NCI-H69 (cell line): ENCODE measurements around the gene SMARCAD1.

ENCODE experiments used
- DNase-seq: peaks from one replicate; lab custom pipeline; 2025; lab: John Stamatoyannopoulos, UW

Gene SMARCAD1, protein sequence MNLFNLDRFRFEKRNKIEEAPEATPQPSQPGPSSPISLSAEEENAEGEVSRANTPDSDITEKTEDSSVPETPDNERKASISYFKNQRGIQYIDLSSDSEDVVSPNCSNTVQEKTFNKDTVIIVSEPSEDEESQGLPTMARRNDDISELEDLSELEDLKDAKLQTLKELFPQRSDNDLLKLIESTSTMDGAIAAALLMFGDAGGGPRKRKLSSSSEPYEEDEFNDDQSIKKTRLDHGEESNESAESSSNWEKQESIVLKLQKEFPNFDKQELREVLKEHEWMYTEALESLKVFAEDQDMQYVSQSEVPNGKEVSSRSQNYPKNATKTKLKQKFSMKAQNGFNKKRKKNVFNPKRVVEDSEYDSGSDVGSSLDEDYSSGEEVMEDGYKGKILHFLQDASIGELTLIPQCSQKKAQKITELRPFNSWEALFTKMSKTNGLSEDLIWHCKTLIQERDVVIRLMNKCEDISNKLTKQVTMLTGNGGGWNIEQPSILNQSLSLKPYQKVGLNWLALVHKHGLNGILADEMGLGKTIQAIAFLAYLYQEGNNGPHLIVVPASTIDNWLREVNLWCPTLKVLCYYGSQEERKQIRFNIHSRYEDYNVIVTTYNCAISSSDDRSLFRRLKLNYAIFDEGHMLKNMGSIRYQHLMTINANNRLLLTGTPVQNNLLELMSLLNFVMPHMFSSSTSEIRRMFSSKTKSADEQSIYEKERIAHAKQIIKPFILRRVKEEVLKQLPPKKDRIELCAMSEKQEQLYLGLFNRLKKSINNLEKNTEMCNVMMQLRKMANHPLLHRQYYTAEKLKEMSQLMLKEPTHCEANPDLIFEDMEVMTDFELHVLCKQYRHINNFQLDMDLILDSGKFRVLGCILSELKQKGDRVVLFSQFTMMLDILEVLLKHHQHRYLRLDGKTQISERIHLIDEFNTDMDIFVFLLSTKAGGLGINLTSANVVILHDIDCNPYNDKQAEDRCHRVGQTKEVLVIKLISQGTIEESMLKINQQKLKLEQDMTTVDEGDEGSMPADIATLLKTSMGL

DNA sequence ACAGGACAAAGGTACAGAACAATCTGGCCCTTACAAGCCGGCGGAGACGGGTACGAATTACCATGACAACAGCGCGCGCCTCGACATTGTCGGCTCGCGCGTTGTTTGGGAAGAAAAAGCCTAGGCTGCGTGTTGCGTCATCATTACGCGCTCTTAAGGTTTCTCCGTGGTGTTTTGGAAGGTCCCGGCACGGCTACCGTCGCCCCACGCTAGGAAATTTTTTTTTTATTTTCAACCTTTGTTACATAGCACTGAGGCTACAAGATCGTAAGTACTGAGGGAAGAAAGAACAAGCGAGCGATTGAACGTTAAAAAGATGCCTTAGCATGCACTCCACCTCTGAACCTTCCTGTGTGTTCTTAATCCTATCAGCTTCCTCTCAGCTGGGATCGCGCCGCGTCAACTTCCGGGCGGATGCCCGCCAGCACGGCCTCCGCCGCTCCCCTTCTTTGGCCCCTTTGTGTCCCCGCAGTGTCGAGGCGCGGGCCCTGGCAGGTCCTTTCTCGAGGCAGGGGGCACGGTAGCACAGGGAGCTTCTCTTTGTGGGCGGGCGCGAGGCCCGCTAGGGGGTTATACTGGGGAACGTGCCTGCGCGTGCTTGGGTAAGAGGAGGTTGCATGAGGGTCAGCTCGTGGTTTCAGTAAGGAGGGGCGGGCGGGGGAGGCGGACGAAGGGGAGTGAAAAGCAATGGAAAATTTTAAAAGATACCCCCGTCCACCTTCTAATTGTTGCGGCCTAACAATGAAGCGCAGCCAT is at the start of gene SMARCAD1:
SMARCAD1 (plus strand) TSS at position 397 of the 756 bp plus-strand sequence. CDS start 530 bp downstream, outside the sequence.
- DNase-seq, result peak; percentile 96

DNA sequence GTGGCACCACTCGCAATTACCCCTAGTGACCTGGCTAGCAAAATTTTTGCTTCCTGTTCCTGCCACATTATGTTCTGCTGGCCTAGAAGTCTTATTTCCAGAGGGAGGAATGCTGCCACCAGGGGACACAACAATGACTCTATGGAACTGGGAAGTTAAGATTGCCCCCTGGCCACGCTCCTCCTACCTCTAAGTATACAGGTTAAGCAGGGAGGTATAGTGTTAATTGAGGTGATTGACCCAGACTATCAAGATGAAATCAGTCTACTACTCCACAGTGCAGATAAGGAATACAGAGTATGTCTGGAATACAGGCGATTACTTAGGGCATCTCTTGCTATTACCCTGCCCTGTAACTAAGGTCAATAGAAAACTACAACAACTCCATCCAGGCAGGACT is 48.8 kb upstream of the SMARCAD1 start:
- DNase-seq, result no peak

DNA sequence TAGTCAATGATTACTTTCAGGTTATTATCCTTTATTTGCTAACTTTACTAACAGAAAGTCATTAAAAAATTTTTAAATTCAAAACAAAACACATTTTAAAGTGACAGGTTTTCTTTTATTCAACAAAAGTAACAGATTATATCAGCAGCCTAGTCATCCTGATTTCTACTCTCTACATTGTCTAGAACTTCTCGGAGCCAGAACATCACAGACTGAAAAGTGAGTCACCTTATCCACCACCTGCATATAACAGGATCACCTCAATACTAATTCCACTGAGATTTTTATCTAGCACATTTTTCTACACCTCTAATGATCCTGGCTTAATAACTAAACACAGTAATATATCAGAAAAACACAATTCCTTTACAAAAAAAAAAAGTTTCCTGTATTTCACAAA is 47.9 kb upstream of the SMARCAD1 start:
- no peak for DNase-seq

DNA sequence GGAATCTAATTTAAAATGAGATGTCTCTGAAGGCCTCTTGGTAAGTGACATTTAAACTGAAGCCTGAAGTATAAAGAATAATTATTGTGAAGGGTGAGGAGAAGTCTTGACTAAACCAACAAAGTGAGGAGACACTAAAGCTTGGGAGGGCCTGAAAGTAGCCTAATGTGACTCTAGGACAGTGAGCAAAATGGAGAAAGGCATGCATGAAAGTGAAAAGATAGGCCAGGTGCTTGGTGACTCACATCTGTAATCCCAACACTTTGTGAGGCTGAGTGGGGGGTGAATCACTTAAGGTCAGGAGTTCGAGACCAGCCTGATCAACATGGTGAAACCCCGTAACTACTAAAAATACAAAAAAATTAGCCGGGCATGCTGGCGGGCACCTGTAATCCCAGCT is 46.9 kb upstream of the SMARCAD1 start:
- no peak for DNase-seq

DNA sequence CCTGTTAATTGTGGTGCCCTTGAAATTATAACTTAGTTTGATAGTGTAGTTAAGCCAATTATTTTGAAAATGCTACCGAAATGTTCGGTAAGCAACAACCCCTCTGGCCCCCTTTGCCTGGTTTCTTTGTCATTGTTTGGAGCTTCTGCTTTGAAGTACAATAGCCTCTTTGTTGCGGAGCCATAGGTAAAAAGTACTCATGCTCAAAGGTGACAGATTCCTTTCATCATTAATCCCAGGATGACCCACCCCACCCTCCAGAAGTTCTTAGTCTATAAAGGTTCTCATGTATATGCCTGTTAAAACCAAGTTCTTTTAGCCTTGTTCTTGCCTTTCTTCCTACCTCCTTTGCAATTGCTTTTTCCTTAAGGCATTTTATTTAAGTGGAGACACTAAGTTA is 42.4 kb upstream of the SMARCAD1 start:
- no peak for DNase-seq

DNA sequence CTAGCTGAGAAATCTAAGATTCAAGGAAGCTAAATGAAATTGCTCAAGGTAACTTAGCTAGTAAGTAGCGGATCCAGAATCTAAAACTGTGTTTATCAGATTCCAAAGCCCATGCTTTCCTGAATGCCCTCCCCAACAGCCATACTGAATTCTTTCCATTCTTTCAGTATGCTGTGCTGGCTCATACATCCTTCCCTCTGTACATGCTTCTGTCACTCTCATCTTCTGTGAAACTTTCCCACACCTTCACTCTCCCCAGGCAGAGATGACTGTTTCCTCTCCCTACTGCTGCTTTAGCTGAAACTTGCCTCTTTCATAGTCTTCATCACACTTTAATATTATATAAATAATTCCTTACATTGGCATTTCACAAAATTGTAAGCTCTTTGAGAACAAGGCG is 39.3 kb upstream of the SMARCAD1 start:
- DNase-seq, result no peak

DNA sequence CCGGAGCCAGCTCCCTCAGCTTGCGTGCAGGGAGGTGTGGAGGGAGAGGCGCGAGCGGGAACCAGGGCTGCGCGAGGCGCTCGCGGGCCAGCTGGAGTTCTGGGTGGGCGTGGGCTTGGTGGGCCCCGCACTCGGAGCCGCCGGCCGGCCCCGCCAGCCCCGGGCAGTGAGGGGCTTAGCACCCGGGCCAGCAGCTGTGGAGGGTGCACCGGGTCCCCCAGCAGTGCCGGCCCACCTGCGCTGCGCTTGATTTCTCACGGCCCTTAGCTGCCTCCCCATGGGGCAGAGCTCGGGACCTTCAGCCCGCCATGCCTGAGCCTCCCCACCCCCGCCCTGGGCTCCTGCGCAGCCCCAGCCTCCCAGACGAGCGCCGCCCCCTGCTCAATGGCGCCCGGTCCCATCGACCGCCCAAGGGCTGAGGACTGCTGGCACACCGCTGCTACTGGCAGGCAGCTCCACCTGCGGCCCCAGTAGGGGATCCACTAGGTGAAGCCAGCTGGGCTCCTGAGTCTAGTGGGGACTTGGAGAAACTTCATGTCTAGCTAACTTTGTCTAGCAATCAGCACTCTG is 37.8 kb upstream of the SMARCAD1 start:
- DNase-seq, result no peak

DNA sequence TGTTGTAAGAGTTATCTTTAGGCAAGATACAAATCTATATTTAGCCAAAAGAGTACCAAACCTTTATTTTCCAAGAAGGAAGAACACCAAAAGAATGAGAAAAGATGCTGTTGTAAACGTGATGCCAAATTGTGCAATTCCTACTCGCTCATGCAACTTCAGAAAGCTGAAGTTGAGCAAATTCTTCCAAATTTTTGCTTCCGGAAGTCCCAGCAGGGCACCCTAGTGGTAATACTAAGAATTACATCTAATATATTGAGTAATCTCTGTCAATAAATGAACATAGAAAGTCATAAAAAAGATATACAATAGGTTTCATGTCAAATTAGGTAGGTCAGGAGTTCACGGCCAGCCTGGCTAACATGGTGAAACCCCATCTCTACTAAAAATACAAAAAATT is 36.0 kb upstream of the SMARCAD1 start:
- DNase-seq, result peak; percentile 3

DNA sequence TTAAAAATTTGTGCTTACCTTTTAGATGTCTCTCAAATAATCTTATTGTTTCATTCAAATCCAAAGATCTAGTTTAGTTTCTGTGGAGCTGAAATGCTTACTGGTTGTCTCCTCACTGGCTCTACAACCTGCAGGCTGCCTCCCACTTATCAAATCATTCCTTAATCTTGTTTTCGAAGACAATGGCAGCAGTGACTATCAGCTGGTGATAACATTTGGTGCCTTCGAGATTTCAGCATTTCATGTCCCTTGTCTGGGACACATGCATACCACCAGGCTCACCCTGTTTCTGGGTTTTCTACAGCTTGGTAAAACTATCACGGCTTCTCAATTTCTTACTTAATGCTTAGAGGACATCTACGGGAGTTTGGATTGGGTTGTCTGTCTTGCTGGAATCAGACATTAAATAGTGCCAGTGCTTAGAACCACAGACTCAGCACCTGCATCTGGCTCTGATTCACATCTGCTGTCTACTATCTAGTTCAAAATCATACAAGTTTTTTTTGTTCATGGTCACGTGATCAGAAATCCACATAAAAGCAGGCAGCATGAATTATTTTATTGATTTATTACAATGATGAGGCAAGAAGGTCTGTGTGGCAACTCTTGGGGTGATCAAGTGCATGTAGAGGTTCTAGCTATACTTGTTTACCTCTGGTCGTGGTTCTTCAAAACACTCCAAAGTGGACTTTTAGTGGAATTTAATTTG is 32.0 kb upstream of the SMARCAD1 start:
- no peak for DNase-seq

DNA sequence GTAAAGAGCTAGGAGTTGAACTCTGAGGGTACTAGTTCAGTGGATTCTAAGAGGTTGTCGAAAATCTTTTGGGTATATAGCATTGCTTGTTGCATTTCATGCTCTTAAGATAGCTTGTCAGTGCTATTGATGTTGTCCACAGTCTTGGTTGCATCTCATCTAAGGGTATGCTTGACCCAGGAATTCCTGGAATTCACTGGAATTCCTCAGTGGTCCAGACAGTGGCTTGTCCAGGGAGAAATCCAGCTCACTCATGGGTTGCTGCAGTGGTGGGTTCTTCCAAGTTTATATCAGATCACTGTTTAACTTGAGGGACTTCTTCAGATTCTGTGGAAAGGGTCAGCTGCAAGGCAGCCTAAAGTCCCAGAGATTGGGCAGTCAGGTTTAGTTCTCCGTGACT is 29.8 kb upstream of the SMARCAD1 start:
- no peak for DNase-seq

DNA sequence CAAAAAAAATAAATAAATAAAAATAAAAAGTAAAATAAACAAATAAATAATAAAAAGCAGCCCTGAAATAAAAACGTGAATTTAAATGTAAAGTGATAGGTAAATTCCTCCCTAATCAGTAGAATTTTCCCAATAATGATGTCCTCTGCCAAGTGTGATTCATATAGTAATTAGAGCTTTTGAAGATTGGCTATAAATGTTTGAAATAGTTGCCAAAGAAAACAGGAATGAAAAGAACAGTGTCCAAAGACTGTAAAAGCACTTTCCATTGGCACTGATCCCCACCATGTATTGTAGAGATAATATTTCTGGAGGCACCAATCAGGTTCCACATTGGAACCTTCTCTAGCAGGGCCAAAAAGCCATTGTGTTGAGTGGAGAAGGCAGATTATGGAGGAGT is 25.9 kb upstream of the SMARCAD1 start:
- no peak for DNase-seq

DNA sequence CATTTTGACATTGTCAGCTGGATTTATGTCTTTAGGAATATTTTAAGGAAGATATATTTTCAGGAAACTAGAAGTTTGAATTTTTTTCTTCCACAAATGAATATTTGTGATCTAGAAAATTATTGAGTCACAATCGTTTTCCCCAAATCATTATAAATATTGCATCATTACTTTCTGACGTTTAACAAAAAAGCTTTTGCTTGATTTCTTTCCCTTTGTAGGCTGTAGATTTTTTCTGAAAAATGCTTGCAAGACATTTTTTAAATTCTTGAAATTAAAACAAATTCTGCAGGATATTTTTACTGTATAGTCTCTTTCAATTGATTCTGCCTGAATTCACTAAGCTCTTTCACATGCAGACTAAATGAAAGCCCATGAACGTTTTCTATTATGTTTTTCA is 4.9 kb upstream of the SMARCAD1 start:
- no peak for DNase-seq

DNA sequence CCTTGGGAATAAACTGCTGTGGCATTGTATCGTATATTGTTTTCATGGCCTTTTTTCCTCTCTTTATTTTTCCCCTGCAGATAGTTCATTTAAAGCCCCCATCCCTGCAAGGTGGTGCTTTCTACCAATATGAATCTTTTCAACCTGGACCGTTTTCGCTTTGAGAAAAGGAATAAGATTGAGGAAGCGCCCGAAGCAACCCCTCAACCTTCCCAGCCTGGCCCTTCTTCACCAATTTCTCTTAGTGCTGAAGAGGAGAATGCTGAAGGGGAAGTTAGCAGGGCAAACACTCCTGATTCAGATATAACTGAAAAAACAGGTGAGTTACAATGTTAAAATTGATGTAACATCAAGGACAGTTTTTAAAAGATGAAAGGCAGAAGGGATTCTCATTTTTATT is 601 bp downstream of the SMARCAD1 start:
- peak; percentile 23 for DNase-seq

DNA sequence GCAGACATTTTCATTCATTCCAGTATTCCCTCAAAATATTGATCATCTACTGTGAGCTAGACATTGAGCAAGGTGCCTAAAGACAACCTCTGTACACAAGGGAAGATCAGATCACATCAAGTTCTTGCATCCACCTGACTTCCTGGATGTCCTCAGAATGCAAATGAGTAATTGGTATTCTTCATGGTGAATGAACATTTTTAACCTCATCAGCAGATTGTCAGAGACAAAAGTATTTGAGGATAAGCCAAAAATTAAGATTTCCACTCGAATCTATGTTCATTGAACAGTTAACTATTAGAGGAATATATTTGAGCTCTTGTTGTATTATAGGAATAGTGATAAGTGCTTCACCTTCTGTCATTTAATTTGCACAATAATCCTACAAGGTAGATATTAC is 1.3 kb downstream of the SMARCAD1 start:
- DNase-seq, result peak; percentile 2

DNA sequence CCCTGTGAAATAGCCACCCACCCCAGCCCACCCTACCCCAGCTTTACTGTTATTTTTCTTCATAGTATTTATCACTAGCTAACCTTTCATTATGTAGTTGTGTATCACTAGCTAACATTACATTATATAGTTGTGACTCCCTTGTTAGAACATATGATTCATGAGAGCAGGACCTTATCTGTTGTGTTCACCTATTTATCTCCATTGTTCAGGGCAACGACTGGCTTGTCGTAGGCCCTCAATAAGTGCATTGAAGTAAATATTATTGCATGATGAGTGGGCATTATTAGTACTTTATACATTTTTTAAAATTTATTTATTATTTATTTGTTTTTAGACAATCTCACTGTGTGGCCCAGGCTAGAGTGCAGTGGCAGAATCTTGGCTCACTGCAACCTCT is 4.2 kb downstream of the SMARCAD1 start:
- DNase-seq, result no peak

DNA sequence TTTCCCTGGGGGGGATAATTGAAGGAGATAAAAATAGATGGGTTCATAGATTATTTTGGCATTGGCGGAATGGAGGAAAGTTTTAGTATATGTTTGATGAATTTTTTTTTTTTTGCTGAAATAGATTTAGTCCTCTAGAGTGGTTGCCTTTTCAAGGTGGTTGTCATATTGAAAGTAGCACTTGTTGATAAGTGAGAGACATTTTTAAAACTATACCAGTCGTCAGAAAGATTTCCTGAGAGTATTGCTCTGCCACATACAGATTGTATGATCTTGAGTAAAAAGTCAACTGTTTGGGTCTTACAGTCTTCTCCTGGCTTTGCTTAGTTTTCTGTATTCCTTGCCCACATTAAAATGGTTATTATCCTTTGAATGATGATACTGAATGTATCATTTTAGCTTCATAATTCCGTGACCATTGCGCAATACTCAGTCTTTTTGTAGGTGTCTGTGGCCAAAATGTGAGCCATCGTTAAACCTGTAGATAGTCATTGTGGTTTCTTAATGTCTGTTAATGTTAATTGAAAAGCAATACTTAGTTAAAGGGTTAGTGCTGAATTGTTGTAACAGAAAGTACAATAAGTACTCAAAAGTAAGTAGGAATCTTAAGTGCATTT is 7.1 kb downstream of the SMARCAD1 start:
- DNase-seq, result no peak

DNA sequence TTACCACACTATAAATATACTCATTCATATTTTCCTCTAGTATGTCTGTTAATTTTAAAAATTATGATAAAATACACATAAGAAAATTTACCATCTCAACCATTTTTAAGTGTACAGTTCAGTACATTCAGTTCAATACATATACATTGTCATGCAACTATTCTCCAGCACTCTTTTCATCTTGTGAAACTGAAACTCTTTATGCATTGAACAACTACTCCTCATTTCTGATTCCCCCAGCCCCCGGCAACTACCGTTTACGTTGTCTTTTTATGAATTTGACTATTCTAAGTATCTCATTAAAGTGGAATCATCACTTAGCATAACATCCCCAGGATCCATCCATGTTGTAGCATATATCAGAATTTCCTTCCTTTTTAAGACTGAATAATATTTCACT is 8.7 kb downstream of the SMARCAD1 start:
- no peak for DNase-seq

DNA sequence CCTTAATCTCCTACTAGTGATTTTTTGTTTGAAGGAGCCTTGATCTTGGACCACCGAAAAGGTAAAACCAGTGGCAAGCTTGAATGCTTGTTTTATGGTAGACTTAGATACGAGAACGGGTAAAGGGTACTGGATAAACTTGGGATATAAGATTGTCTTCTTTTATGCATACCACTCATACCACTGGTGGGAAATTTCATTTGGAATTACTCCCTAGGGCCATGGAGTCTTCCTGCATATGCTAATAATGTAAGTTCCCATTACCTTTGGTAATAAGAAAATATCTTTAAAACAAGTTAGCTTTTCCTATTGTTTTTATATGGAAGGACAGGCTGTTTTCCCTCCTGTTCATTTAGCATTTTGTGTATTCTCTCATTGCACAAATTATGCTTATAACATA is 11.7 kb downstream of the SMARCAD1 start:
- no peak for DNase-seq

DNA sequence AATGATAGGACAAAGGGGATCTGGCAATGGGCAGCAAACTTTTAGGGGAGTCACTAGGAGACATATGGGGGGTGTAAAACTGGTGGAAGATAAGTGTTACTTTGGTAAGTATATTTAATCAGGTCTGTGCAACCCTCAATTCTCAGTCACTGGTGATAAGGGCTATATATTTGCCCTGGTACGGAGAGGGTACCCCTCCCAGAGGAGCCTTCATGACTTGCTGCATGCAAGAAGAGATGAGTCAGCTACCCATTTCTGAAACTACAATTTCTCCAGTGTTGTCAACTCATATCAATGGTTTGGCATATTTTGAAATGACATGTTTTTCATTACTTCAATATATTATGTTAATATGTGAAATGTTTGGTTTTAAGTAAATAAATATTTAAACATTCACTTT is 14.3 kb downstream of the SMARCAD1 start:
- DNase-seq, result no peak

DNA sequence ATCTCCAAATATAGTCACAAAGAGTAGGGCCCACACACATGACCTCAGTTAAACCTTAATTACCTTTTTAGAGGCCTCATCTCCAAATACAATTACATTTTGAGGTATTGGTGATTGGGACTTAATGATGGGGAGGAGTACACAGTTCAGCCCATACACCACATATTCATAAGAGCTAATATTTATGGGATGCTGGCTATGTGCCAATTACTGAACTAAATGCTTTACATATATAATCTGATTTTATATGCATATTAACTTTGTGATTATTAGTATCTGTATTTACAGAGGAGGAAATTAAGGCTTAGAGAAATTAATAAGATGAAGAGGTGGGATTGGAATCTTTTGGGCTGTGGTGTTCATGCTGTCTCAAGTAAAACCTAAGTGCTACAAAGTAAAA is 17.8 kb downstream of the SMARCAD1 start:
- DNase-seq, result no peak

DNA sequence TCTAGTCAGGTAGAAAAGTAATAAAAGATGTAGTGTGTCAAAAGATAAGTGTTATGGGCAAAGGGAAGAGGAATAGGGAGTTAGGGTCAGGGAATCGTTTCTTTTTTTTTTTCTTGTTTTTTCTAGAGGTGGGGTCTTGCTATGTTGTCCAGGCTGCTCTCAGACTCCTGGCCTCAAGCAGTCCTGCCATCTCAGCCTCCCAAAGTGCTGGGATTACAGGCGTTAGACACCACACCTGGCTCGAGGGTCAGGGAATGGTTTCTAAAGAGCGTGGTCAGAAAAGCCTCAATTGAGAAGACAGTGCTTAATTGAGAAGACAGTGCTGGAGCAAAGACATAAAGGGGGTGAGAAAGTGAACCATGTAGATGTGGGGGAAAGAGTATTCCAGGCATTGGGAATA is 19.1 kb downstream of the SMARCAD1 start:
- DNase-seq, result no peak
